OCI-LY3 (cell line): Measurements from ENCODE around the gene STKLD1.

Source experiments
- H2AFZ ChIP-seq: fragments of 200-600, 300-600 bp; shearing (Covaris generic); 2 replicates; pipeline ENCODE4 v1.6.0; 2014; ENCODE audit warnings: antibody characterized with exemption, low read depth, low read length
- H3K27ac ChIP-seq: fragments of 200-600, 300-600 bp; sonication (generic); 2 replicates; pipeline ENCODE4 v1.5.1; 2014; ENCODE audit warnings: mild to moderate bottlenecking, low read length, moderate library complexity, mixed read lengths
- H3K27me3 ChIP-seq: fragments of 200-600, 300-600 bp; sonication (generic); 2 replicates; pipeline ENCODE4 v1.6.1; 2014; ENCODE audit warnings: low read depth, low read length, mixed read lengths
- H3K36me3 ChIP-seq: fragments of 200-600, 300-600 bp; sonication (generic); replicated peaks from 2 replicates; pipeline ENCODE3; 2014; ENCODE audit warnings: low read depth, low read length, mixed read lengths
- H3K4me1 ChIP-seq: fragments of 300-600, 200-600 bp; sonication (generic); 2 replicates; pipeline ENCODE4 v1.6.1; 2014; ENCODE audit warnings: low read length, mixed read lengths
- H3K4me2 ChIP-seq: fragments of 200-600, 300-600 bp; sonication (generic); 2 replicates; pipeline ENCODE4 v1.6.1; 2014; ENCODE audit warnings: low read length, mixed read lengths
- H3K4me3 ChIP-seq: fragments of 300-600, 200-600 bp; sonication (generic); 2 replicates; pipeline ENCODE4 v1.5.1; 2014; ENCODE audit warnings: antibody characterized with exemption, mild to moderate bottlenecking, low read length, moderate library complexity
- H3K79me2 ChIP-seq: fragments of 300-600, 200-600 bp; shearing (Covaris generic); 2 replicates; pipeline ENCODE4 v1.6.1; 2014; ENCODE audit warnings: mild to moderate bottlenecking, low read length, mixed read lengths
- H3K9ac ChIP-seq: fragments of 300-600, 200-600 bp; shearing (Covaris generic); 2 replicates; pipeline ENCODE4 v1.6.0; 2014; ENCODE audit warnings: mild to moderate bottlenecking, low read length, moderate library complexity
- H3K9me3 ChIP-seq: fragments of 200-600, 300-600 bp; shearing (Covaris generic); 2 replicates; pipeline ENCODE4 v1.6.1; 2014; ENCODE audit warnings: low read length, mixed read lengths; ENCODE audit not compliant: insufficient read depth
- H4K20me1 ChIP-seq: fragments of 200-600, 300-600 bp; sonication (generic); 2 replicates; pipeline ENCODE4 v1.6.1; 2016; ENCODE audit warnings: low read length, mixed read lengths; ENCODE audit not compliant: insufficient read depth
- CTCF ChIP-seq: fragments of 200-600, 300-600 bp; sonication (generic); IDR thresholded peaks from 2 replicates; pipeline ENCODE4 v1.5.1; 2014; ENCODE audit warnings: antibody characterized with exemption, low read length, low read depth
- EZH2phosphoT487 ChIP-seq: fragments of 200-600 bp; shearing (Covaris generic); IDR thresholded peaks from 2 replicates; pipeline ENCODE4 v1.6.1; 2018; ENCODE audit warnings: antibody characterized with exemption, mixed run types, low read depth

Gene STKLD1

GRCh38 chr9:133437753-133438531, 61.8 kb downstream of the STKLD1 start:
- H2AFZ ChIP-seq, result no peak overlapping the region
- no peak overlapping the region for H3K9ac ChIP-seq
- 0 out of 2 replicates have a peak overlapping the region, but pooled peaks have one; percentile 40 for H3K4me3 ChIP-seq
- H3K27ac ChIP-seq, result no peak overlapping the region
- no peaks in the 10 kb centered on the region for H3K36me3 ChIP-seq
- H4K20me1 ChIP-seq, result no peaks in the 10 kb centered on the region
- H3K27me3 ChIP-seq, result no peaks in the 10 kb centered on the region
- peaks cover 8% of the 10 kb centered on the region; the same call in 1 of the 2 replicates for H3K4me1 ChIP-seq
- TF ChIP-seq EZH2phosphoT487 (no peak), CTCF (peak; percentile 54)
- no peaks in the 10 kb centered on the region for H3K9me3 ChIP-seq
- peak overlapping the region; percentile 65 for H3K4me2 ChIP-seq
- no peaks in the 10 kb centered on the region for H3K79me2 ChIP-seq

GRCh38 chr9:133439337-133439736, 63.2 kb downstream of the STKLD1 start:
- Histone ChIP-seq H4K20me1 (no peaks in the 10 kb centered on the region), H3K9ac (no peak overlapping the region), H3K4me1 (peaks cover 8% of the 10 kb centered on the region; the same call in 1 of the 2 replicates), H3K79me2 (no peaks in the 10 kb centered on the region), H3K27me3 (no peaks in the 10 kb centered on the region), H3K4me2 (no peak overlapping the region), H2AFZ (no peak overlapping the region), H3K27ac (no peak overlapping the region), H3K4me3 (no peak overlapping the region), H3K36me3 (no peaks in the 10 kb centered on the region), H3K9me3 (no peaks in the 10 kb centered on the region)
- TF ChIP-seq EZH2phosphoT487, result no peak
- TF ChIP-seq CTCF, result no peak

GRCh38 chr9:133440874-133441273, 64.7 kb downstream of the STKLD1 start:
- H3K79me2 ChIP-seq, result no peaks in the 10 kb centered on the region
- no peak overlapping the region for H3K4me3 ChIP-seq
- H3K4me1 ChIP-seq, result peaks cover 8% of the 10 kb centered on the region; the same call in 1 of the 2 replicates
- no peaks in the 10 kb centered on the region for H4K20me1 ChIP-seq
- no peak overlapping the region for H3K4me2 ChIP-seq
- no peak overlapping the region for H3K27ac ChIP-seq
- TF ChIP-seq EZH2phosphoT487 (no peak), CTCF (no peak)
- H2AFZ ChIP-seq, result no peak overlapping the region
- no peaks in the 10 kb centered on the region for H3K27me3 ChIP-seq
- H3K36me3 ChIP-seq, result no peaks in the 10 kb centered on the region
- H3K9ac ChIP-seq, result no peak overlapping the region
- no peaks in the 10 kb centered on the region for H3K9me3 ChIP-seq

GRCh38 chr9:133441571-133441970, 65.4 kb downstream of the STKLD1 start:
- H3K79me2 ChIP-seq, result no peaks in the 10 kb centered on the region
- no peaks in the 10 kb centered on the region for H3K36me3 ChIP-seq
- H3K9me3 ChIP-seq, result no peaks in the 10 kb centered on the region
- H2AFZ ChIP-seq, result no peak overlapping the region
- 0 out of 2 replicates have a peak, but pooled peaks cover 5% of the 10 kb centered on the region for H3K27me3 ChIP-seq
- no peak overlapping the region for H3K4me3 ChIP-seq
- no peak overlapping the region for H3K9ac ChIP-seq
- H3K4me1 ChIP-seq, result peaks cover 8% of the 10 kb centered on the region; the same call in 1 of the 2 replicates
- no peaks in the 10 kb centered on the region for H4K20me1 ChIP-seq
- TF ChIP-seq CTCF (no peak), EZH2phosphoT487 (no peak)
- no peak overlapping the region for H3K4me2 ChIP-seq
- no peak overlapping the region for H3K27ac ChIP-seq
